Natural killer cell (primary cell): Measurements from ENCODE around the gene LIMS2. TPM values are rescaled to one million over a fixed set of nuclear protein-coding genes. Genes with fewer than 3 reads are reported as not detected.

Source experiments
- ATAC-seq, 3 donors: fragments of 150-1000 bp in 2 of 3; fragments of 200-7000 bp in 1 of 3; cut with Tn5 transposase; 1 replicate in 1 of 3; 2 replicates in 2 of 3; pipeline ENCODE4 v1.10.0; 2021; ENCODE audit warnings: mild to moderate bottlenecking in 2 of 3, moderate library complexity in 2 of 3
- DNase-seq, 2 donors: peaks; one replicate each; pipeline versions ENCODE4 v3.0.0 to v3.0.0-alpha.2; 2013 to 2021; ENCODE audit warnings: mixed read lengths in 1 of 2
- H3K27ac ChIP-seq: one replicate; pipeline ENCODE4 v1.5.1; 2013; ENCODE audit warnings: mild to moderate bottlenecking, low read length
- H3K27me3 ChIP-seq: one replicate; pipeline ENCODE4 v1.6.1; 2013; ENCODE audit warnings: low read length; ENCODE audit not compliant: control insufficient read depth, insufficient read depth
- H3K36me3 ChIP-seq: one replicate; pipeline ENCODE4 v1.6.1; 2013; ENCODE audit warnings: low read length; ENCODE audit not compliant: control insufficient read depth, insufficient read depth
- H3K4me1 ChIP-seq: one replicate; pipeline ENCODE4 v1.6.1; 2013; ENCODE audit warnings: low read length; ENCODE audit not compliant: control insufficient read depth, insufficient read depth
- H3K4me3 ChIP-seq: one replicate; pipeline ENCODE4 v1.5.1; 2013; ENCODE audit warnings: low read length
- H3K9me3 ChIP-seq: one replicate; pipeline ENCODE4 v1.6.1; 2013; ENCODE audit warnings: low read length; ENCODE audit not compliant: control insufficient read depth, insufficient read depth
- H3K27ac Mint-ChIP-seq, 2 donors: one replicate each; pipeline ENCODE4 v1.8.0; 2022; ENCODE audit warnings: mild to moderate bottlenecking in 2 of 2, mixed read lengths in 2 of 2, moderate library complexity in 1 of 2
- H3K27me3 Mint-ChIP-seq, 2 donors: one replicate each; pipeline ENCODE4 v1.8.0; 2022; ENCODE audit warnings: low read depth in 2 of 2, mixed read lengths in 2 of 2
- H3K36me3 Mint-ChIP-seq: one replicate; pipeline ENCODE4 v1.8.0; 2022; ENCODE audit warnings: mixed read lengths
- H3K4me1 Mint-ChIP-seq, 2 donors: one replicate each; pipeline ENCODE4 v1.8.0; 2022; ENCODE audit warnings: mixed read lengths in 2 of 2
- H3K4me3 Mint-ChIP-seq: one replicate; pipeline ENCODE4 v1.8.0; 2022; ENCODE audit warnings: mild to moderate bottlenecking, moderate library complexity, mixed read lengths
- H3K9me3 Mint-ChIP-seq, 2 donors: one replicate each; pipeline ENCODE4 v1.8.0; 2022; ENCODE audit warnings: mixed read lengths in 2 of 2
- WGBS: methylation state at CpG from one replicate; pipeline ENCODE4 v1.1.7; 2013; ENCODE audit warnings: missing lambda C conversion rate; ENCODE audit not compliant: insufficient coverage; 5-methylcytosine and 5-hydroxymethylcytosine counted together
- intact Hi-C: fragments of 100-400 bp; cut with micrococcal nuclease; formaldehyde crosslinking; loops from one replicate; pipeline ENCODE4 v1.14.2; 2022
- total RNA-seq, 4 donors: library from RNA; stranded (reverse); fragments of 120-200 nt in 1 of 4; gene quantifications; one replicate each; pipeline versions ENCODE4 v1.2.3 to v1.2.4, GENCODE V29; 2013 to 2022
- TF ChIP-seq, protein P1 (sequence below): fragments of 200-600 bp; IDR thresholded peaks from one replicate; pipeline ENCODE4 v1.8.0; 2022; ENCODE audit warnings: antibody characterized with exemption

LIMS2 gene, protein sequence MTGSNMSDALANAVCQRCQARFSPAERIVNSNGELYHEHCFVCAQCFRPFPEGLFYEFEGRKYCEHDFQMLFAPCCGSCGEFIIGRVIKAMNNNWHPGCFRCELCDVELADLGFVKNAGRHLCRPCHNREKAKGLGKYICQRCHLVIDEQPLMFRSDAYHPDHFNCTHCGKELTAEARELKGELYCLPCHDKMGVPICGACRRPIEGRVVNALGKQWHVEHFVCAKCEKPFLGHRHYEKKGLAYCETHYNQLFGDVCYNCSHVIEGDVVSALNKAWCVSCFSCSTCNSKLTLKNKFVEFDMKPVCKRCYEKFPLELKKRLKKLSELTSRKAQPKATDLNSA
- under 1 TPM in 2 of 3 donors, not detected in 1; 0.15 to 0.16 TPM for total RNA-seq
- 1.2 TPM for total RNA-seq (2013)

DNA sequence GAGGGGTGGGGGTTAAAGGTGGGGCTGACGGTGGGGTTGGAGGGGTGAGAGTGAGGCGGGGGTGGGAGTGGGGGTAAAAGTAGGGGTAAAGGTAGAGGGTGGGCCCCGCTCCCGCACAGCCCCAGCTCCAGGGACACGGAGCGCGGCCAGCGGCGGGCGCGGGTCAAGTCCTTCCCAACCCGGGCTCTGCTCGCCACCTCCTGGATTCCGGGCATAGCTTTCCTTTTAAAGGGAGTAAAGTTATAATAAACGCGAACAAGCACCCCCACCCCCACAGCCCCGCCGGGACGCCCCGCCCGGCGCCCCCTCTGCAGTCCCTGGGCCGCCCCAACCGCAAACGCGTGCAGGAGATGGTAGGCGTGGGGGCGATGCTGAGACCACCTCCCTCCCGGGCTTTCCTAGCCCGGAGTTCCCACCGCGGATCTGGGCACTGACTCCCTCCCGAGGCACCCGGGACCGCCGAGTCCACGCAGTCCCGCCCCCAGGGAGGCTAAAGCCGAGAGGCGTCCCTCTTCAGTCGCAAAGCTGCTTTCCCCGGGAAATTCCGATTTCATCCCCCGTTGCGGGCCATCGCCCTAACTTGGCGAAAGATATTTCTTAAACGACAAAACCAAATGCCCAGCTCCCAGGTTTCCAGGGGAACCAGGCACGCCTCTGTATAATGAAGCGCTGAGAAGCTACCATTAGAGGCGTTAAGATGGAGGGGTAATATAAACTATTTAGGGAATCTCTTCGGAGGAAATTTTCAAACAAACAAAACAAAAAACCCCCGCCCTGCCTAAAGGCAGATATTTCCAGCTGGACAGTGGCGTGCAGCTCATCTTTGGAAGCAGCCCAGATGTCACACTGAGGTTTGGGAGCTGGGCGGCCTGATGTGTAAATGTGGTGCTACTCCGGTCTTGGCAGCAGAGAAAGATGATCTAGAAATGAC is at the start of gene LIMS2:
LIMS2 (minus strand) TSS at position 200 of the 931 bp plus-strand sequence. CDS start 506 bp downstream, outside the sequence.
- no peaks in the 10 kb centered on the region for H3K9me3 Mint-ChIP-seq
- TF ChIP-seq, protein P1, sequence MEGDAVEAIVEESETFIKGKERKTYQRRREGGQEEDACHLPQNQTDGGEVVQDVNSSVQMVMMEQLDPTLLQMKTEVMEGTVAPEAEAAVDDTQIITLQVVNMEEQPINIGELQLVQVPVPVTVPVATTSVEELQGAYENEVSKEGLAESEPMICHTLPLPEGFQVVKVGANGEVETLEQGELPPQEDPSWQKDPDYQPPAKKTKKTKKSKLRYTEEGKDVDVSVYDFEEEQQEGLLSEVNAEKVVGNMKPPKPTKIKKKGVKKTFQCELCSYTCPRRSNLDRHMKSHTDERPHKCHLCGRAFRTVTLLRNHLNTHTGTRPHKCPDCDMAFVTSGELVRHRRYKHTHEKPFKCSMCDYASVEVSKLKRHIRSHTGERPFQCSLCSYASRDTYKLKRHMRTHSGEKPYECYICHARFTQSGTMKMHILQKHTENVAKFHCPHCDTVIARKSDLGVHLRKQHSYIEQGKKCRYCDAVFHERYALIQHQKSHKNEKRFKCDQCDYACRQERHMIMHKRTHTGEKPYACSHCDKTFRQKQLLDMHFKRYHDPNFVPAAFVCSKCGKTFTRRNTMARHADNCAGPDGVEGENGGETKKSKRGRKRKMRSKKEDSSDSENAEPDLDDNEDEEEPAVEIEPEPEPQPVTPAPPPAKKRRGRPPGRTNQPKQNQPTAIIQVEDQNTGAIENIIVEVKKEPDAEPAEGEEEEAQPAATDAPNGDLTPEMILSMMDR = no peak
- Histone ChIP-seq H3K9me3 (no peaks in the 10 kb centered on the region), H3K4me3 (no peak within 1 kb of the TSS), H3K36me3 (no peaks in the 10 kb centered on the region), H3K27ac (no peak within 1 kb of the TSS), H3K4me1 (peaks cover 12% of the 10 kb centered on the region), H3K27me3 (peaks cover 19% of the 10 kb centered on the region)
- H3K4me3 Mint-ChIP-seq = peak within 1 kb of the TSS; percentile 85
- ATAC-seq (peak in 2 of 3 donors; percentile 52 to 60), DNase-seq (peak; percentile 15)
- 12% methylated on average over 48 of the region's 56 CpGs for WGBS
- no peaks in the 10 kb centered on the region for H3K36me3 Mint-ChIP-seq
- peaks cover 5% of the 10 kb centered on the region in 2 donors for H3K4me1 Mint-ChIP-seq
- no peak within 1 kb of the TSS for H3K27ac Mint-ChIP-seq
- peaks cover 47 to 71% of the 10 kb centered on the region in 2 donors for H3K27me3 Mint-ChIP-seq
- intact Hi-C loops = no loop called here

GRCh38 chr2:127722807-127723206 is 47.5 kb upstream of the LIMS2 start:
- DNase-seq (no peak), ATAC-seq (no peak)
- TF ChIP-seq, protein P1 = no peak
- peaks cover 11% of the 10 kb centered on the region for H3K36me3 Mint-ChIP-seq
- no peaks in the 10 kb centered on the region for H3K27me3 ChIP-seq
- H3K27ac Mint-ChIP-seq = no peak overlapping the region
- intact Hi-C loops = no loop called here
- no peak overlapping the region for H3K4me3 ChIP-seq
- H3K9me3 ChIP-seq = no peaks in the 10 kb centered on the region
- no peak overlapping the region for H3K27ac ChIP-seq
- WGBS = no CpG with 5 or more reads among the region's 3 CpGs
- peaks cover 57% of the 10 kb centered on the region for H3K36me3 ChIP-seq
- H3K4me1 ChIP-seq = no peaks in the 10 kb centered on the region
- H3K9me3 Mint-ChIP-seq = no peaks in the 10 kb centered on the region
- no peaks in the 10 kb centered on the region for H3K27me3 Mint-ChIP-seq
- H3K4me3 Mint-ChIP-seq = no peak overlapping the region
- H3K4me1 Mint-ChIP-seq = peaks cover 0 to 4% of the 10 kb centered on the region in 2 donors

GRCh38 chr2:127721978-127722355 is 46.6 kb upstream of the LIMS2 start:
- Histone ChIP-seq H3K27me3 (no peaks in the 10 kb centered on the region), H3K9me3 (no peaks in the 10 kb centered on the region), H3K36me3 (peaks cover 59% of the 10 kb centered on the region), H3K4me1 (no peaks in the 10 kb centered on the region), H3K27ac (no peak overlapping the region), H3K4me3 (no peak overlapping the region)
- H3K27ac Mint-ChIP-seq = no peak overlapping the region
- no peaks in the 10 kb centered on the region for H3K4me1 Mint-ChIP-seq
- no peak for DNase-seq
- no peak overlapping the region for H3K4me3 Mint-ChIP-seq
- H3K36me3 Mint-ChIP-seq = peaks cover 11% of the 10 kb centered on the region
- no peak for ATAC-seq
- H3K9me3 Mint-ChIP-seq = no peaks in the 10 kb centered on the region
- no peaks in the 10 kb centered on the region for H3K27me3 Mint-ChIP-seq
- intact Hi-C loops = no loop called here
- TF ChIP-seq, protein P1 = no peak
- WGBS = 86% methylated on average over 1 of the region's 2 CpGs
